ENCODE measurements around the gene MPV17. TPM values are rescaled to one million over a fixed set of nuclear protein-coding genes. Genes with fewer than 3 reads are reported as not detected.

The MPV17 gene
- total and polyA plus RNA-seq, 2 of the 13 experiments (the other 11 are each of a cell fraction or from before 2014, with no cell fraction given), result 48.9 to 129 TPM

DNA sequence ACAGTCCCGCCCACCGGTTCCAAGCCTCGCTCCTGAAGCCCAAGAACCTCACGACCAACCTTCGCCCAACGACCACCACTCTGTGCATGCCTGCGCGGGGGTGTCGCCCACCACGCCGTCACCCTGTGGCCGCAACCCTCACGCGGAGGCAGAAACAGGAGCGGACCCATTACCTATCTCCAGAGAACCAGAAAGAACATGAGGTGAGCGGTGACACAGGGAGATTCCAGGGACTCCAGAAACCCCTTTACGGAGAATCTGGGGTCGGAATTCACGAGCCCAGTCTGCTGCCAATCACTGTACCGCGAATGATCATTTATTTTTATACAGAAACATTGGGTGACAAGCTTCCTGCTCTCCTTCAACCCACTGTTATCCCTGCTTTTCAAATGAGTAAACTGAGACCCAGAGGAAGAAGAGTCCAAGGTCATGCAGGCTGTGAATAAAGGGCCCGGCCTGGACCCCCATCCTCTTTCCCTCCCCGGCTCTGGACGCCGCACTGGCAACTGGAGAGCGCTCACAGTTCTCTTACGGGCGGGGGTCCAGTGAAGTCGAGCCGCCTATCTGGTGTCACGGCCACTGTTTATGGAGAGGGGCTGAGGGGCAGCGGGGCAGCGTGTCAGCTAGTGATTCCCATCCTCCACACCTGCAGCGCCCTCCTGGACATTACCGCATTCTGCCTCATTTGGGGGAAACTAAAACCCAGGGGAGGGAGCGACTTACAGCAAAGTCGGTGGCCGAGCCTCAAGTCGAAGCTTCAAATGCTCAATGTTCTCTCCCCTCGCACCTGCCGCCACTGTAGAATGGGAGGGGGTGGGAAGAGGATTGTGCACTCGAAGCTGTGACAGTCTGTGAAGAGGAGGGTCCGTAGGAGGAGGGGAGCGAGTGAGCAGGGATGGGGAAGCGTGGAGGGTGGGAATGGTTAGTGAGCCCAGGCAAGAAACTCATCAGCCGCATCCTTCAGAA lies 59.3 kb downstream of the MPV17 start (continued):
- no peak for TF ChIP-seq BHLHE40 (IDR thresholded peaks at IDR 0.05; ENCODE audit: low read length)
- TF ChIP-seq ZFP82 (CRISPR knock-in tag; IDR thresholded peaks at IDR 0.05; ENCODE audit: borderline replicate concordance), result no peak
- no peak for TF ChIP-seq ZNF768 (CRISPR knock-in tag; IDR thresholded peaks at IDR 0.05)
- TF ChIP-seq RFXAP (CRISPR knock-in tag; IDR thresholded peaks at IDR 0.05; ENCODE audit: borderline replicate concordance), result no peak
- 0 out of 2 replicates have a peak, but pooled peaks have one; percentile 5 for TF ChIP-seq ZNF891 (CRISPR knock-in tag; IDR thresholded peaks at IDR 0.05)
- no peak for TF ChIP-seq REL (CRISPR knock-in tag; conservative IDR thresholded peaks at IDR 0.05)
- 0 out of 2 replicates have a peak, but pooled peaks have one; percentile 37 for TF ChIP-seq MYPOP (CRISPR knock-in tag; IDR thresholded peaks at IDR 0.05)
- TF ChIP-seq ZNF280D (CRISPR knock-in tag; IDR thresholded peaks at IDR 0.05), result 0 out of 2 replicates have a peak, but pooled peaks have one; percentile 26
- TF ChIP-seq TBP (CRISPR knock-in tag; IDR thresholded peaks at IDR 0.05), result no peak
- TF ChIP-seq ZNF274 (CRISPR knock-in tag; IDR thresholded peaks at IDR 0.05), result 0 out of 2 replicates have a peak, but pooled peaks have one; percentile 44
- TF ChIP-seq BORCS8-MEF2B (CRISPR knock-in tag; IDR thresholded peaks at IDR 0.05), result no peak
- no peak for TF ChIP-seq ZNF496 (CRISPR knock-in tag; IDR thresholded peaks at IDR 0.05; ENCODE audit: insufficient replicate concordance)
- no peak for TF ChIP-seq ZNF317 (CRISPR knock-in tag; IDR thresholded peaks at IDR 0.05)
- TF ChIP-seq, protein P1, sequence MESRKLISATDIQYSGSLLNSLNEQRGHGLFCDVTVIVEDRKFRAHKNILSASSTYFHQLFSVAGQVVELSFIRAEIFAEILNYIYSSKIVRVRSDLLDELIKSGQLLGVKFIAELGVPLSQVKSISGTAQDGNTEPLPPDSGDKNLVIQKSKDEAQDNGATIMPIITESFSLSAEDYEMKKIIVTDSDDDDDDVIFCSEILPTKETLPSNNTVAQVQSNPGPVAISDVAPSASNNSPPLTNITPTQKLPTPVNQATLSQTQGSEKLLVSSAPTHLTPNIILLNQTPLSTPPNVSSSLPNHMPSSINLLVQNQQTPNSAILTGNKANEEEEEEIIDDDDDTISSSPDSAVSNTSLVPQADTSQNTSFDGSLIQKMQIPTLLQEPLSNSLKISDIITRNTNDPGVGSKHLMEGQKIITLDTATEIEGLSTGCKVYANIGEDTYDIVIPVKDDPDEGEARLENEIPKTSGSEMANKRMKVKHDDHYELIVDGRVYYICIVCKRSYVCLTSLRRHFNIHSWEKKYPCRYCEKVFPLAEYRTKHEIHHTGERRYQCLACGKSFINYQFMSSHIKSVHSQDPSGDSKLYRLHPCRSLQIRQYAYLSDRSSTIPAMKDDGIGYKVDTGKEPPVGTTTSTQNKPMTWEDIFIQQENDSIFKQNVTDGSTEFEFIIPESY (CRISPR knock-in tag; IDR thresholded peaks at IDR 0.05), result no peak
- TF ChIP-seq PCBP1 (IDR thresholded peaks at IDR 0.05; ENCODE audit: borderline replicate concordance, low read depth, low read length), result no peak
- no peak for TF ChIP-seq MLLT10 (CRISPR knock-in tag; IDR thresholded peaks at IDR 0.05)
- TF ChIP-seq, protein P2, sequence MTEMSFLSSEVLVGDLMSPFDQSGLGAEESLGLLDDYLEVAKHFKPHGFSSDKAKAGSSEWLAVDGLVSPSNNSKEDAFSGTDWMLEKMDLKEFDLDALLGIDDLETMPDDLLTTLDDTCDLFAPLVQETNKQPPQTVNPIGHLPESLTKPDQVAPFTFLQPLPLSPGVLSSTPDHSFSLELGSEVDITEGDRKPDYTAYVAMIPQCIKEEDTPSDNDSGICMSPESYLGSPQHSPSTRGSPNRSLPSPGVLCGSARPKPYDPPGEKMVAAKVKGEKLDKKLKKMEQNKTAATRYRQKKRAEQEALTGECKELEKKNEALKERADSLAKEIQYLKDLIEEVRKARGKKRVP (CRISPR knock-in tag; IDR thresholded peaks at IDR 0.05), result no peak
- TF ChIP-seq SMYD3 (CRISPR knock-in tag; IDR thresholded peaks at IDR 0.05), result no peak
- no peak for TF ChIP-seq MTF1 (CRISPR knock-in tag; IDR thresholded peaks at IDR 0.05)
- no peak for TF ChIP-seq KDM4B (CRISPR knock-in tag; IDR thresholded peaks at IDR 0.05)
- TF ChIP-seq ZNF674 (CRISPR knock-in tag; IDR thresholded peaks at IDR 0.05; ENCODE audit: low read depth), result no peak
- no peak for TF ChIP-seq ZNF788 (CRISPR knock-in tag; IDR thresholded peaks at IDR 0.05; ENCODE audit: borderline replicate concordance)
- no peak for TF ChIP-seq TEAD2 (CRISPR knock-in tag; IDR thresholded peaks at IDR 0.05)

Measured in HepG2 (cell line).